RKO (cell line): ENCODE data around the gene PYCR2.
"Not testable (repeated sequence)": the region's sequence is repeated elsewhere in the genome, so short reads cannot be mapped to it uniquely, and the experiment has no call there.

Experiments used
- DNase-seq: peaks from one replicate; pipeline ENCODE4 v3.0.0-alpha.2; 2016; ENCODE audit warnings: low spot score

PYCR2 gene

GRCh38 chr1:225923692-225924555 lies at the start of gene PYCR2:
Gene PYCR2, minus strand, starts transcription at chr1:225924250. Its CDS starts 140 bp downstream, at chr1:225924110.
- DNase-seq: peak; percentile 96

GRCh38 chr1:225973158-225973557 lies 49.1 kb upstream of the PYCR2 start:
- no peak for DNase-seq

DNA sequence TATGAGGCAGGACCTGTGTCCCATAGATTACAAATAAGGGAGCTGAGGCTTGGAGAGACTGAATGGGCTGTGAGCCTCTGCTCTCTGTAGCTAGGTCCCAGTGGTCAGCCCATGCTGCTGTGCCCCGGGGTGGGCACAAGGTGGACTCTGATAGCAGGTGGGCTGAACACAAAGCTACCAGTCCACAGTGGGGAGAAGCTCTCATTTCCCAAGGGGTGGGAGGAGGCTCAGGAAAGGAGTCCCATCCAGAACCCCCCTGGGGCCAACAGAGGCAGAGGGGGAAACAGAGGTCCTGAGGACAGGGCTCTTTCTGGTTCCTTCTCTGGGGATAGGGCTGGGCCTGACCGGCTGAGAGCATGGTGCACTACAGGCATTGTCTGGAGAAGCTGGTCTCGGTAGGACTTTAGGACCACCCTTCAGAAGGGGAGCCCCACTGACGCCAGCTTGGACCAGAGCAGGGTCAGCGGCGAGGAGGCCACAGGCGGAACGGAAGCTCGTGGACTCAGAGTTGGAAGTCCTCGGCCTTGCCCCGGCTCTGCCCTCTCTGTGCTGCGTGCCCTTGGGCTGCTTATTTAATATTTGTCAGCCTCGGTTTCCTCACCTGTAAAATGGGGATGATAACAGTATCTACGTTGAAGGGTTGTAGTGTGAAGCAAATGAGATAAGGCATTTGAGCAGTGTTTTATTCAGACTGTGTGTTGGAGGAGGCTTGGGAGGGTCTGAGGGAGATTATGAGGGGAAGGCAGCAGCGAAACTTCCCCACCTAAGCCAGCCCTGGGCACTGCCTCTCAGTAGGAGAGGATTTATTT lies 48.5 kb upstream of the PYCR2 start:
- no peak for DNase-seq

DNA sequence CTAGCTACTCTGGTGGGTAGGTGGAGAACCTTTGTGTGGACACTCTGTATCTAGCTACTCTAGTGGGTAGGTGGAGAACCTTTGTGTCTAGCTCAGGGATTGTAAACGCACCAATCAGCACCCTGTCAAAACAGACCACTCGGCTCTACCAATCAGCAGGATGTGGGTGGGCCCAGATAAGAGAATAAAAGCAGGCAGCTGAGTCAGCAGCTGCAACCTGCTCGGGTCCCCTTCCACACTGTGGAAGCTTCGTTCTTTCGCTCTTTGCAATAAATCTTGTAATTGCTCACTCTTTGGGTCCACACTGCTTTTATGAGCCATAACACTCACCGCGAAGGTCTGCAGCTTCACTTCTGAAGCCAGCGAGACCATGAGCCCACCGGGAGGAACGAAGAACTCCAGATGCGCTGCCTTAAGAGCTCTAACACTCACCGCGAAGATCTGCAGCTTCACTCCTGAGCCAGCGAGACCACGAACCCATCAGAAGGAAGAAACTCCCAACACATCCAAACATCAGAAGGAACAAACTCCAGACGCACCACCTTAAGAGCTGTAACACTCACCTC lies 46.6 kb upstream of the PYCR2 start:
- not testable (repeated sequence) for DNase-seq

- not testable (repeated sequence) for DNase-seq
These were observed 45.7 kb upstream of the PYCR2 start for GRCh38 chr1:225969751-225970150.

- no peak for DNase-seq
These were observed 41.2 kb upstream of the PYCR2 start for GRCh38 chr1:225965231-225965630.

- peak; percentile 52 for DNase-seq
These were observed 39.9 kb upstream of the PYCR2 start for GRCh38 chr1:225963735-225964530.

DNA sequence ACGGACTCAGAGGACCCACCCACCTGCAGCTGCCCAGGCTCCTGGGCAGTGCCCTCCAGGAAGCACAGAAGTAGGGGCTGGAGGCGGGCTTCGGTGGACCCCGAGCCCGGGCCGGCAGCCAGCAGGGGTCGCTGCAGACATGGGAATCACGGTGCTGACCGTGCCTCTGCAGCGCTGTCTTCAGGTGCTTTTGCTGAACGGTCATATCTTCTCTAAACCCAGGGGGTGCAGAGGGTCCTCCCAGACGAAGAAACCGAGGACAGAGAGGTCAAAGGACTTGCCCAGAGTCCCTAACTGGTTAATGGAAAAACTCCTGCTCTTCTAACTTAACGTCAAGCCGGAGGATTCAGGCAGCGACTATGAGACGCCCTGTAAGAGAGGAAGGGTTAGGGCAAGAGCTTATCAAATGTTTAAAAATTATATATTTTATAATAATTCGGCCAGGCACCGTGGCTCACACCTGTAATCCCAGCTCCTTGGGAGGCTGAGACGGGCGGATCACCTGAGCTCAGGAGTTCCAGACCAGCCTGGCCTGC lies 38.5 kb upstream of the PYCR2 start:
- DNase-seq: no peak

- no peak for DNase-seq
These were observed 37.8 kb upstream of the PYCR2 start for GRCh38 chr1:225961659-225962439.

DNA sequence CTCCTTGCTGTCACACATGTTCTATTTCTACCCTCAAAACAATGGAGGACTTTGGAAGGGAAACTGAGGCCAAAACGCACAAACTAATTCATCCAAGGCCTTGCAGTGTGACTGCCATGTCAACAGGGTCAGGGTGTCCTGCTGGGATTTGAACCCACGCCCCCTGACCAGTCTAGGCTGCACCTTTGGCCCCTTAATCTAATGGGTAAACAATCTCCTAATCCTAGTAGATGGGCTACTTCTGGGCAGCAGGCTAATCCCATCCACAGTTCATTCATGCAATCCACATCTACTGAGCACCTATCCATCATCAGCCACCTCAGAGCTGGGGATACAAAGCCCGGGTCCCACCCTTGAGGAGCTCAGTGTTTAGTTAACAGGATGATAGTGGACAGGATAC lies 34.0 kb upstream of the PYCR2 start:
- no peak for DNase-seq

- DNase-seq: no peak
These were observed 30.7 kb upstream of the PYCR2 start for GRCh38 chr1:225954753-225955152.

DNA sequence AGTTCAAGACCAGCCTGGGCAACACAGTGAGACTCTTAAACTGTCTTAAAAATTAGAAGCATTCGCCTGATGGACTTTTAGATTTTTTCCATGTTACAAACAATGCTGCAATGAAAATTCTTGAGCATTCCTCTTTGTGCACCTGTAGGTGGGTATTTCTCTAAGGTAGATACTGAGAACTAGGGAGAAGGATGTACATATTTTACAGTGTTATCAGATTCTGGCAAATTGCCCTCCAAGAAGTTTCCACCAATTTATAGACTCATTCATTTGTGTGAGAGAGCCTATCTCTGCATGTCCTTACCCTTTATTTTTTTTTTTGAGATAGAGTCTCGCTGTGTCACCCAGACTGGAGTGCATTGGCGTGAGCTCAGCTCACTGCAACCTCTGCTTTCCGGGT lies 29.3 kb upstream of the PYCR2 start:
- DNase-seq: no peak

- no peak for DNase-seq
These were observed 27.0 kb upstream of the PYCR2 start for GRCh38 chr1:225950905-225951497.

DNA sequence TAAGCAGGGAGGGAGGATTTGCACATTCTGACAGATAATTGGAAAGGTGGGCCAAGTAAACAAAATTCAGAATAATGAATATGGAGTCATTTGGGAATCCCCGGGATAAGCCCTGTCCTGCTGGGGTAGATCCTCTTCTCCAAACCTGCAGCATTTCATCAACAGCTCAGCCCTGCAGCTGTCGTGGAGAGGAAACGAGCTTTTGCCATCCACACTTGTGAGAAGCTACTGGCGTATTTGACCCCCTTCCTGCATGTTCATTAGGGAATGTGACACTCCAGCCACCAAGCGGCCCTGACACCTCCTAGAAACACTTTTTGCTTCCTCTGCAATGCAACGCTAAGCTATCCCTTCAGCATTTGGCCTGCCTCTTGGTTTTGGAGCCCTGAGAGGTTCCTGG lies 25.0 kb upstream of the PYCR2 start:
- DNase-seq: no peak

DNA sequence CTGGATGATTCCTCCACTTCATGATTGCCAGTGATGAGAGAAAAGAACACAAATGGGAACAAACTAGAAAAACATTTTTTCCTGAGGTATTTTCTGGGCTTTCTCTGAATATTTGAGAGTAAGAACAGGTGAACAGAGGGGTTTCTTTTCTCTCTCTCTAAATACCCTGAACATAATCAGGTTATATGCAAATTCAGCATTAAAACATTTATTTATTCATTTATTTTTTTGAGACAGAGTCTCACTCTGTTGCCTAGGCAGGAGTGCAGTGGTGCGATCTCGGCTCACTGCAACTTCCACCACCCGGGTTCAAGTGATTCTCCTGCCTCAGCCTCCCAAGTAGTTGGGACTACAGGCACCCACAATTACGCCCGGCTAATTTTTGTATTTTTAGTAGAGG lies 22.8 kb upstream of the PYCR2 start:
- DNase-seq: no peak

GRCh38 chr1:225946082-225946620 lies 22.1 kb upstream of the PYCR2 start:
- DNase-seq: no peak

DNA sequence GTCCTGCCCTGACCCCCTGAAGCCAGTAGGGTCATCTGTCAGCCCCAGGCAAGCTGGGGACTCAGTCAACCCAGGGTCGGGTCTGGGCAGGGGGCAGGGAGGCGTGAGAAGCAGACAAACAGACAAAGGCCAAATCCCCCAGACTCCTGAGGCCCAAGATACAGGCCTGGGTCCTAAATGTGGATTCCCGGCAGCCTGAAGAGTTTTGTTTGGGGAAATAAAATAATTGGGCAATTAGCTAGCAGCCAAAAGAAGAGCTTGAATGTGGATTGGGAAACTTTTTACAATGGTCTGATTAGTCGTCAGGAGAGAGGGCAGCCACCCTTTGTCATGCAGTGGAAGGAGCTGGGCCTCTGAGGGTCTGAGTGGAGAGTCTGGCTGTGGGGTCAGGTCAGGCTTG lies 21.5 kb upstream of the PYCR2 start:
- no peak for DNase-seq

DNA sequence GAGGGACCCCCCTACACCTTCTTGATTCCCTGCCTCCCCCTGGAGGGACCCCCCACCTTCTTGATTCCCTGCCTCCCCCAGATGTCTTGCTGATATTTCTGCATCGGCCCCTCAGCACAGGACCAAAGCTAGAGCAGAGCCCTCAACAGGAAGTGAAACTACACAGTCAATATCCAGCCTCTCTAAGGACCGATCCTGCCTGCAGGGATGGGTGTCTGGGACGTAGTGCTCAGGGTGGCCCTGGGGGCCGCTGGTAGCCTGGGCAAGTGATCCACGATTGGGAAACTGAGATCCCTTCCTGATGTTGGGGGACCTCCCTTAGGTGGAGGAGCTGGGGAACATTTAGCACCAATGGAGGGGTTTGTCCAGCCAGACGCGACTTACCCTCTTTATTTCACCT lies 20.9 kb upstream of the PYCR2 start:
- no peak for DNase-seq

DNA sequence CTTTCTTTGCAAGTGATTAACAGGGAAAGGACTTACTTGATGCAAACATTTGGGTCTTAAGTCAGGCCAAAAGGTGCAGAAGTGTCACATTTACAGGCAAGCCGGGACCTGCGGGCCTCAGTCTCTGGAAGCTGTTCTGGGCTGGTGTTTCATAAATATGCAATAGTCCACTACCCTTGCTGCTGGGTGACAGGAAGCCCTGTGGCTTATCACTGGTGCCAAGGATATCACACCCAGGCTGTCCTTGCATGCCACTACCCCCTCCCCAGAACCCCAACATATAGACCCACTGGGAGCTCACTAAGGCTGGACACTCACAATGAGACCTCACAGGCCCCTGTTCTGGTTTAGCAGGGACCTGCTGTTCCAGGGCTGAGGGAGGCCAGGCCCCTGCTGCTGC lies 20.3 kb upstream of the PYCR2 start:
- DNase-seq: no peak

DNA sequence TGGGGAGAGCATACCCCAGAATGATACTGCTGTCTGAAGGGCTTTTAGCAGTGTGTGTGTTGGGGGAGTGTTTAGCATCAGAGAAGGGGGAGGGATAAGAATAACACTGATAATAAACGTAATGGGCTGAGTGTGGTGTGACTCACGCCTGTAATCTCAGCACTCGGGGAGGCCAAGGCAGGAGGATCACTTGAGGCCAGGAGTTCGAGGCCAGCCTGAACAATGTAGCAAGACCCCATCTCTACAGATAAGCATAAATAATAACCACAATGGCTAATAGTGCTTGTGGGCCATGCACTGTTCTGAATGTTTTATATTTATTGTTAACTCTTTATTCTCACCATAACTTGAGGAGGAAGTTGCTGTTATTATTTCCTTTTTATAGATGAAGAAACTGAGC lies 19.5 kb upstream of the PYCR2 start:
- DNase-seq: no peak
